ENCODE results near the gene KLHL25. TPM values are rescaled to one million over a fixed set of nuclear protein-coding genes. Genes with fewer than 3 reads are reported as not detected.

KLHL25 gene
- total RNA-seq, 1 donor from 2014 or later, result 2.0 TPM

GRCh38 chr15:85726454-85726853 is 68.3 kb downstream of the KLHL25 start:
- no peak for TF ChIP-seq CTCF (IDR thresholded peaks at IDR 0.05)
- Mint-ChIP-seq H3K4me3 (no peak overlapping the region), H3K4me1 (no peaks in the 10 kb centered on the region), H3K27me3 (no peaks in the 10 kb centered on the region), H3K9me3 (no peaks in the 10 kb centered on the region), H3K36me3 (ENCODE audit: low read depth) (peaks cover 97% of the 10 kb centered on the region), H3K27ac (peak overlapping the region; percentile 33)
- intact Hi-C loops (cut with micrococcal nuclease), result loop anchor here (5.0 kb wide), 1 partner anchor 109 kb away; no protein-coding TSS in a partner anchor
- POLR2A ChIA-PET, result interaction anchor here (0.6 kb wide), 1 partner anchor 11 kb away, joined by 3 read pairs; no protein-coding TSS in a partner anchor
- CTCF ChIA-PET, result interaction anchor here (1.0 kb wide), 1 partner anchor 39 kb away, joined by 3 read pairs; no protein-coding TSS in a partner anchor
- no peak for DNase-seq
- no peak for ATAC-seq (ENCODE audit: low read depth)

- CTCF ChIA-PET, result interaction anchor here (0.6 to 0.7 kb wide), 2 partner anchors 43 to 429 kb away, joined by 3 to 4 read pairs; no protein-coding TSS in a partner anchor
- Mint-ChIP-seq H3K4me3 (no peak overlapping the region), H3K36me3 (ENCODE audit: low read depth) (peaks cover 97% of the 10 kb centered on the region), H3K4me1 (peaks cover 6% of the 10 kb centered on the region), H3K9me3 (no peaks in the 10 kb centered on the region), H3K27ac (peak overlapping the region; percentile 30), H3K27me3 (no peaks in the 10 kb centered on the region)
- intact Hi-C loops (cut with micrococcal nuclease), result loop anchor here (5.0 kb wide), 1 partner anchor 108 kb away; no protein-coding TSS in a partner anchor
- POLR2A ChIA-PET, result no interaction called here
- ATAC-seq (ENCODE audit: low read depth), result no peak
- TF ChIP-seq CTCF (IDR thresholded peaks at IDR 0.05), result no peak
- no peak for DNase-seq
Observed at GRCh38 chr15:85725564-85725963, 69.2 kb downstream of the KLHL25 start.

GRCh38 chr15:85725019-85725418 is 69.7 kb downstream of the KLHL25 start:
- POLR2A ChIA-PET, result no interaction called here
- no peak for ATAC-seq (ENCODE audit: low read depth)
- Mint-ChIP-seq H3K27ac (no peak overlapping the region), H3K4me1 (peaks cover 10% of the 10 kb centered on the region), H3K27me3 (no peaks in the 10 kb centered on the region), H3K36me3 (ENCODE audit: low read depth) (peaks cover 97% of the 10 kb centered on the region), H3K4me3 (no peak overlapping the region), H3K9me3 (no peaks in the 10 kb centered on the region)
- CTCF ChIA-PET, result interaction anchor here (0.7 kb wide), 1 partner anchor 428 kb away, joined by 4 read pairs; no protein-coding TSS in a partner anchor
- no peak for DNase-seq
- intact Hi-C loops (cut with micrococcal nuclease), result loop anchor here (5.0 kb wide), 1 partner anchor 108 kb away; no protein-coding TSS in a partner anchor
- no peak for TF ChIP-seq CTCF (IDR thresholded peaks at IDR 0.05)

GRCh38 chr15:85723960-85724945 is 70.5 kb downstream of the KLHL25 start:
- ChIA-PET POLR2A (no interaction called here), CTCF (no interaction called here)
- Mint-ChIP-seq H3K4me1 (peaks cover 12% of the 10 kb centered on the region), H3K36me3 (ENCODE audit: low read depth) (peaks cover 96% of the 10 kb centered on the region), H3K27me3 (no peaks in the 10 kb centered on the region), H3K4me3 (no peak overlapping the region), H3K27ac (peak overlapping the region; percentile 68), H3K9me3 (no peaks in the 10 kb centered on the region)
- ATAC-seq (ENCODE audit: low read depth) (no peak), DNase-seq (no peak)
- intact Hi-C loops (cut with micrococcal nuclease), result loop anchor here (5.0 kb wide), 1 partner anchor 37 kb away; no protein-coding TSS in a partner anchor
- no peak for TF ChIP-seq CTCF (IDR thresholded peaks at IDR 0.05)

Measured in activated B cell treated with CpG ODN at 0.5 μM for 24 hours (primary cell).